Measurements from ENCODE around the gene GPR61.

The GPR61 gene

DNA sequence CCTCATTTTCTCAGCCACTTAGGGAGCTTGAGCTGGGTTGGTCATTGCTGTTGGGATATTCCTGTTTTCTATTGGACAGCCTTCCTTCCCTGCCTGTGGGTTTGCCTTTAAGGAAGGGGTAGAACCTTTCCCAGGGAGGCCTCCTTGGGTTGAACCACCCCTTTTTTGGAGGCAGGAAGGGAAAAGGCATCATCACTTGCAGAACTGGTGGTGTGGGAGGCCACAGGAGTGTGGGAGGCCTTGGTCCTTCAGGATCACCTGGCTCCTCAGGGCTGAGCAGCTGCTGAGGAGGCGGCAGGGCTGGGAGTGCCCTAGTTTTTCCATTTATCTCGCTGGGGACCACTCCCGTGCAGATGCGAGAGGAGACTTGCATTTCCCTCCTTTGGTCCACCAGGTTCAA lies 46.4 kb upstream of the GPR61 start:
- no peak for DNase-seq
- H3K36me3 ChIP-seq (replicated peaks): peaks cover 3% of the 10 kb centered on the region
- no peaks in the 10 kb centered on the region for H3K27me3 ChIP-seq (replicated peaks)
- in situ Hi-C loops (cut with HindIII; ENCODE audit: low pct_ligation_motif_present, low sequenced_read_pairs): no loop called here
- no peak overlapping the region for H3K27ac ChIP-seq
- no peak overlapping the region for H3K4me3 ChIP-seq (ENCODE audit: low read depth, low read length)
- TF ChIP-seq, protein P1, sequence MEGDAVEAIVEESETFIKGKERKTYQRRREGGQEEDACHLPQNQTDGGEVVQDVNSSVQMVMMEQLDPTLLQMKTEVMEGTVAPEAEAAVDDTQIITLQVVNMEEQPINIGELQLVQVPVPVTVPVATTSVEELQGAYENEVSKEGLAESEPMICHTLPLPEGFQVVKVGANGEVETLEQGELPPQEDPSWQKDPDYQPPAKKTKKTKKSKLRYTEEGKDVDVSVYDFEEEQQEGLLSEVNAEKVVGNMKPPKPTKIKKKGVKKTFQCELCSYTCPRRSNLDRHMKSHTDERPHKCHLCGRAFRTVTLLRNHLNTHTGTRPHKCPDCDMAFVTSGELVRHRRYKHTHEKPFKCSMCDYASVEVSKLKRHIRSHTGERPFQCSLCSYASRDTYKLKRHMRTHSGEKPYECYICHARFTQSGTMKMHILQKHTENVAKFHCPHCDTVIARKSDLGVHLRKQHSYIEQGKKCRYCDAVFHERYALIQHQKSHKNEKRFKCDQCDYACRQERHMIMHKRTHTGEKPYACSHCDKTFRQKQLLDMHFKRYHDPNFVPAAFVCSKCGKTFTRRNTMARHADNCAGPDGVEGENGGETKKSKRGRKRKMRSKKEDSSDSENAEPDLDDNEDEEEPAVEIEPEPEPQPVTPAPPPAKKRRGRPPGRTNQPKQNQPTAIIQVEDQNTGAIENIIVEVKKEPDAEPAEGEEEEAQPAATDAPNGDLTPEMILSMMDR (IDR thresholded peaks at IDR 0.05; ENCODE audit: low read depth, low read length, missing control alignments): no peak

DNA sequence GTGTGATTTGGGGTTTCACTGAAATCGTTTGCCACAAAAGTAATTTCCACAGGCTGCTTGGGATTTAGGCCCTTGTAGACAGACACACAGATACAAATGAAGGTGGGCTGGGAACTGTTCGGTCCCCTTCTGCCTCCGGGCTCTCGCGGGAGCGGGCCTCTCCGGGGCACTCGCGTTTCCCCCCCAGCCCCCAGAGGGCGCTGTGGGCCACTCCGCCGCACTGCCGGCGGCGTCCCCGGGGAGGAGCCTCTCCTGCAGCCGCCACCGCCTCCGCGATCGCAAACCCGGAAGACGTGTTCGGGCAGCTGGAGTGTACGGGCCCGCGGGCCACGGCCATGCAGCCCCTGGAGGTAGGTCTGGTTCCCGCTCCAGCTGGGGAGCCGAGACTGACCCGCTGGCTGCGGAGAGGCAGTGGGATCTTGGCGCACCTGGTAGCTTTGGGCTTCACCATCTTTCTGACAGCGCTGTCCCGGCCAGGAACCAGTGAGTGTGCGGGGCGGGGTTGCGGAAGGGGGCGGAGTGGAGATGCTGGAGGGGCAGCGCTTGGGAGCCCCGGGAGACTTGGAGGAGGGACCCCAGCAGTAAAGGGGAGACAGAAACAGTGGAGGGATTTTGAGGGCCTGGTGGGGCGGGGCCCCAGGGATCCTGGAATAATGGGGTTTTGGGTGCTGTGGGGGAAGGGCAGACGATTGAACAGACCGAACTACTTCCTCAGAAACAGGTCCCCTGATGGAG lies 45.7 kb upstream of the GPR61 start, which contains the start of gene CYB561D1:
Gene CYB561D1, plus strand, starts transcription at position 290 of the 735 bp plus-strand sequence. Its CDS starts 46 bp downstream, at position 336.
- H3K27ac ChIP-seq: peak within 1 kb of the TSS; percentile 26
- no peaks in the 10 kb centered on the region for H3K27me3 ChIP-seq (replicated peaks)
- H3K4me3 ChIP-seq (ENCODE audit: low read depth, low read length): peak within 1 kb of the TSS; percentile 97
- in situ Hi-C loops (cut with HindIII; ENCODE audit: low pct_ligation_motif_present, low sequenced_read_pairs): no loop called here
- H3K36me3 ChIP-seq (replicated peaks): no peaks in the 10 kb centered on the region
- TF ChIP-seq, protein P1 (IDR thresholded peaks at IDR 0.05; ENCODE audit: low read depth, low read length, missing control alignments): peak; percentile 79
- peak; percentile 66 for DNase-seq

DNA sequence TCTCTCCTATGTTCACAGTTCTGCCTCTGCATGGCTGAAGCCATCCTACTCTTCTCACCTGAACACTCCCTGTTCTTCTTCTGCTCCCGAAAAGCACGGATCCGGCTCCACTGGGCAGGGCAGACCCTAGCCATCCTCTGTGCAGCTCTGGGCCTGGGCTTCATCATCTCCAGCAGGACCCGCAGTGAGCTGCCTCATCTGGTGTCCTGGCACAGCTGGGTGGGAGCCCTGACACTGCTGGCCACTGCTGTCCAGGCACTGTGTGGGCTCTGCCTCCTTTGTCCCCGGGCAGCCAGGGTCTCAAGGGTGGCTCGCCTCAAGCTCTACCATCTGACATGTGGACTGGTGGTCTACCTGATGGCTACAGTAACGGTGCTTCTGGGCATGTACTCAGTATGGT lies 43.9 kb upstream of the GPR61 start:
- Histone ChIP-seq H3K27ac (no peak overlapping the region), H3K4me3 (ENCODE audit: low read depth, low read length) (no peak overlapping the region), H3K36me3 (replicated peaks) (no peaks in the 10 kb centered on the region), H3K27me3 (replicated peaks) (no peaks in the 10 kb centered on the region)
- in situ Hi-C loops (cut with HindIII; ENCODE audit: low pct_ligation_motif_present, low sequenced_read_pairs): no loop called here
- TF ChIP-seq, protein P1 (IDR thresholded peaks at IDR 0.05; ENCODE audit: low read depth, low read length, missing control alignments): no peak
- no peak for DNase-seq

DNA sequence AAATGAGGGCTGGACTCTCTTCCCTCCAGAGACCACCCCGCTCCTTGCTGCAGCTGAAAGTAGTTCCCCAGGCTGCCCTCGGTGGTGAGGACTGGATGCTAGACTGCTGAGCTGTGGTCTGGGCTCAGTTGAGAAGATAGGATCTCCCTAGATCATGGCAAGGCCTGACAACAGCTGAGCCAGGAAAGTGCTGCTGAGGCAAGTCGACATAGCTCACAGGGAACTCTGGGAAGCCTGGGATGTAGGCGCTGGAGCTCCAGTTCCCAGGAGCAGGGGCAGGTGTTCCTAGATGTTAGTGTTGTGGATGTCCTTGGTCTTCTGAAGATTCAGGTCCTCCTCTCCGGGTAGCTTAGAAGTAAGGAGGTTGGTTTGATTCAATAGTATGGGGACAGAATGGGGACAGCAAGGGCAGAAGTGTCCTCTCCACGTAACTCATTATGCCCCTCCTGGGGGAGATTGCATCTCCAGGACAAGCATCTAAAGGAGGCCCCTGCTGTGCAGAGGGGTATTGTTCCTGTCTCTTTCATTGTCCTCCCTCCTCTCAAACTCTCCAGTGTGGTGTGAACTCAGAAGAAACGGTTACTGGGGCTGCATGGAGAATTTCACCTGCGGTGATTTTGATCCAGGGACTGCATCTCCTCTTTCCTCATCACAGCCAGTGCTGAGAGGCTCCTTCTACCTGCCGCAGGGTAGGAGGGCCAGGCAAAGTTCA lies 42.1 kb upstream of the GPR61 start:
- DNase-seq: no peak
- in situ Hi-C loops (cut with HindIII; ENCODE audit: low pct_ligation_motif_present, low sequenced_read_pairs): no loop called here
- Histone ChIP-seq H3K36me3 (replicated peaks) (no peaks in the 10 kb centered on the region), H3K4me3 (ENCODE audit: low read depth, low read length) (no peak overlapping the region), H3K27me3 (replicated peaks) (no peaks in the 10 kb centered on the region), H3K27ac (no peak overlapping the region)
- TF ChIP-seq, protein P1 (IDR thresholded peaks at IDR 0.05; ENCODE audit: low read depth, low read length, missing control alignments): no peak

DNA sequence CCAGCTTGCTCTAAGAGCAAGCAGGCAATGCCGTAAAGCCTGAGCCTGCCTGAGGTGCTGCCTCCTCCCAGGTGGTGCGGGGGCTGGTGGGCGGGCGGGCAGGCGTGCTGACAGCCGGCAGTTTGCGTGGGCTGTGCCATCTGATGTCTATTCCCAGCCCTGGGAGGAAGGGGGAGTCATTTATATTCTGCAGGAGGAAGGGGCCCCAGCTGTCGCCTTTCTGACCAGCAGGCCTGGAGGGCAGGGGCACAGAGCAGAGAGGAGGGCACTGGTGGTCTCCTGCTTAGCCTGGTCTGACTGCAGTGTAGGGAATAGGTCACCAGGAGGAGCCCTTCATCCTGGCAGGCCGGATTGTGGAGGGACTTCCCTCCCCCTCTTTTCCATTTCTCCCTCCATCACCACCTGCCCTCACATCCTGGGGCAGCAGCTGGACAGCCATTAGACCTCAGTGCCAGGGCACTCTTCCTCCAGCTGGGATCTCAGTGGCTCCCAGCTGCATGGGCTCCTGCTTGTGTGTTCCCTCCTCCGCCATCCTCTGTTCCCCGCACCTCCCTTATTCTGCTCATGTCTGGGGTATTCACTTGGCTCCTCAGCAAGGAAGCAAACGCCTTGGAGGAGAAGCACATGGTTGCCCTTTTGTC lies 41.4 kb upstream of the GPR61 start:
- TF ChIP-seq, protein P1 (IDR thresholded peaks at IDR 0.05; ENCODE audit: low read depth, low read length, missing control alignments): peak; percentile 80
- Histone ChIP-seq H3K27me3 (replicated peaks) (no peaks in the 10 kb centered on the region), H3K27ac (no peak overlapping the region), H3K36me3 (replicated peaks) (no peaks in the 10 kb centered on the region), H3K4me3 (ENCODE audit: low read depth, low read length) (no peak overlapping the region)
- DNase-seq: peak; percentile 29
- in situ Hi-C loops (cut with HindIII; ENCODE audit: low pct_ligation_motif_present, low sequenced_read_pairs): no loop called here

Data from brain microvascular endothelial cell (primary cell).